22Rv1 (cell line): Measurements from ENCODE around the gene NEU2.
"Not testable (repeated sequence)": the region's sequence is repeated elsewhere in the genome, so short reads cannot be mapped to it uniquely, and the experiment has no call there.

Source experiments
- CTCF ChIP-seq: fragments of 450-650 bp; IDR thresholded peaks from 2 replicates; pipeline ENCODE4 v1.5.1; 2017; ENCODE audit warnings: mild to moderate bottlenecking
- ZFX ChIP-seq: fragments of 450-650 bp; IDR thresholded peaks from 2 replicates; pipeline ENCODE4 v1.6.1; 2017; ENCODE audit warnings: antibody characterized with exemption, borderline replicate concordance

GRCh38 chr2:233052517-233052916 is 20.0 kb downstream of the NEU2 start:
- TF ChIP-seq CTCF, ZFX: not testable (repeated sequence)
